Parathyroid adenoma (tissue), 2 donors: ENCODE data around the gene TMEM126B.

Source experiments
- H2AFZ ChIP-seq: fragments of 300-600 bp; sonication (generic); one replicate; pipeline ENCODE4 v1.7.0; 2017; ENCODE audit warnings: antibody characterized with exemption, mild to moderate bottlenecking
- H3K27ac ChIP-seq: fragments of 300-600 bp; sonication (generic); one replicate; pipeline ENCODE4 v1.7.0; 2017
- H3K27me3 ChIP-seq: fragments of 300-600 bp; sonication (generic); one replicate; pipeline ENCODE4 v1.7.0; 2017; ENCODE audit warnings: low read length; ENCODE audit not compliant: control insufficient read depth, insufficient read depth
- H3K36me3 ChIP-seq: fragments of 300-600 bp; sonication (generic); one replicate; pipeline ENCODE4 v1.7.0; 2017; ENCODE audit warnings: low read length; ENCODE audit not compliant: control insufficient read depth, insufficient read depth
- H3K4me1 ChIP-seq: fragments of 300-600 bp; sonication (generic); one replicate; pipeline ENCODE4 v1.7.0; 2017; ENCODE audit warnings: control low read depth
- H3K4me2 ChIP-seq: fragments of 300-600 bp; sonication (generic); one replicate; pipeline ENCODE4 v1.7.0; 2017; ENCODE audit warnings: low read length
- H3K4me3 ChIP-seq: fragments of 300-600 bp; sonication (generic); one replicate; pipeline ENCODE4 v1.7.0; 2017; ENCODE audit warnings: low read depth, low read length
- H3K79me2 ChIP-seq: fragments of 300-600 bp; sonication (generic); one replicate; pipeline ENCODE4 v1.7.0; 2017; ENCODE audit warnings: control low read depth
- H3K9ac ChIP-seq: fragments of 300-600 bp; sonication (generic); one replicate; pipeline ENCODE4 v1.7.0; 2017; ENCODE audit warnings: mild to moderate bottlenecking
- H3K9me3 ChIP-seq: fragments of 300-600 bp; sonication (generic); one replicate; pipeline ENCODE4 v1.7.0; 2017; ENCODE audit warnings: low read length; ENCODE audit not compliant: control insufficient read depth
- CTCF ChIP-seq: fragments of 300-600 bp; sonication (generic); IDR thresholded peaks from one replicate; pipeline ENCODE4 v1.7.0; 2017; ENCODE audit warnings: antibody characterized with exemption, mild to moderate bottlenecking
- donor health status: primary hyperparathyroidism.

The TMEM126B gene

GRCh38 chr11:85656777-85657176, 28.4 kb downstream of the TMEM126B start:
- H3K36me3 ChIP-seq, result no peaks in the 10 kb centered on the region
- peaks cover 3% of the 10 kb centered on the region for H3K4me1 ChIP-seq
- H3K9me3 ChIP-seq, result no peaks in the 10 kb centered on the region

DNA sequence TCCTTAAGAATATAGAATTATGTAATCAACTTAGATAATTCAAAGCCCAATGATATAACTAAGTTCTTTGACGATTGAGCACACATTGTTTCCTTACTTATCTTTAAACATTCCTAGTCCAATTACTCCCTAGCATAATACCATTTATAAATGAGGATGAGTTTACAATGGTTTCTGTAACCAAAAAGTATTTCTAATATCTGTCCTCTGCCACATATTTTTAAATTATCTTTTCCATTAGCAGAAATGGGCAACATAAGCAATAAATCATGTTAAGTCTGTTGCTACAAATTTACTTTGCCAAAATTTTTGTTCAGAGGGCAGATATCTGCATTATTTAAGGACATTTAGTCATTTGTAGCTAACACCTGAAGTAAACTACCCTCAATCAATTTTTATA, 29.8 kb downstream of the TMEM126B start:
- Histone ChIP-seq H2AFZ (no peak overlapping the region), H3K4me3 (no peak overlapping the region), H3K27me3 (no peaks in the 10 kb centered on the region), H3K79me2 (peaks cover 4% of the 10 kb centered on the region), H3K36me3 (no peaks in the 10 kb centered on the region), H3K4me2 (no peak overlapping the region), H3K4me1 (peaks cover 3% of the 10 kb centered on the region), H3K9ac (no peak overlapping the region), H3K9me3 (no peaks in the 10 kb centered on the region), H3K27ac (no peak overlapping the region)
- TF ChIP-seq CTCF, result no peak

More at GRCh38 chr11:85656777-85657176, 28.4 kb downstream of the TMEM126B start:
- H3K4me2 ChIP-seq, result no peak overlapping the region
- no peak overlapping the region for H3K4me3 ChIP-seq
- peaks cover 4% of the 10 kb centered on the region for H3K79me2 ChIP-seq
- H3K9ac ChIP-seq, result no peak overlapping the region
- TF ChIP-seq CTCF, result no peak
- H3K27ac ChIP-seq, result no peak overlapping the region
- H3K27me3 ChIP-seq, result no peaks in the 10 kb centered on the region
- no peak overlapping the region for H2AFZ ChIP-seq

DNA sequence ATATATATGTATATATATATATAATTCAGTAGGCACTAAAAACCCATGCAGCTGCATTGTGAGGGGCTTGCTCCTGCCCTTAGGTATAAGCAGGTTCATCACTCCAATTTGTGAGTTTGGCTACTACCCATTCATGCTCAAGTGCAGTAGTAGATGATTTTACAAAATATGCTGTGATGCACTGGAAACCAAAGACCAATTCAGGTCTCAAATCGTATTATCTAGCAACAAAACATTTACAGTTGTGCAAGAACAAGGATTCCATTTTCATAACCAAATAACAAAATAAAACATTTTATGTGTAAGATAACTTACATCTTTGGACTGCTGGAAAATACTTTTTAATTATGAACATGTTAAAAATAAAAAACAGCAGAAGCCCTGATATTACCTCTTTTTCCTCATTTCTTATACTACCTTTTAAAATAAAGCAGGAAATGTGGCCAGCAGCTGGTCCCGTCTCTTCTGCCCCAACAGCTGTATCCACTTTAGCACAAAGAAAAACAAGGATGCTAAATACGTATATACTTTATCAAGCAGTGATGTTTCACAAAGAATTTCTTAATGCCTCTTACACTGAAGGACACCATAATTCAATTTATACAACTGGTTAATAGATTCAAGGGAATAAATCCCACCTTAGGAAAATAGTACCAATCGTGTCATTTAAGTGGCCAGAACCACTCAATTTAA, 33.7 kb downstream of the TMEM126B start:
- H3K4me1 ChIP-seq, result peaks cover 6% of the 10 kb centered on the region
- H3K27ac ChIP-seq, result no peak overlapping the region
- no peak overlapping the region for H2AFZ ChIP-seq
- H3K4me2 ChIP-seq, result peak overlapping the region; percentile 9
- peaks cover 4% of the 10 kb centered on the region for H3K79me2 ChIP-seq
- H3K36me3 ChIP-seq, result no peaks in the 10 kb centered on the region
- H3K27me3 ChIP-seq, result no peaks in the 10 kb centered on the region
- H3K4me3 ChIP-seq, result peak overlapping the region; percentile 80
- no peak for TF ChIP-seq CTCF
- no peaks in the 10 kb centered on the region for H3K9me3 ChIP-seq
- no peak overlapping the region for H3K9ac ChIP-seq

DNA sequence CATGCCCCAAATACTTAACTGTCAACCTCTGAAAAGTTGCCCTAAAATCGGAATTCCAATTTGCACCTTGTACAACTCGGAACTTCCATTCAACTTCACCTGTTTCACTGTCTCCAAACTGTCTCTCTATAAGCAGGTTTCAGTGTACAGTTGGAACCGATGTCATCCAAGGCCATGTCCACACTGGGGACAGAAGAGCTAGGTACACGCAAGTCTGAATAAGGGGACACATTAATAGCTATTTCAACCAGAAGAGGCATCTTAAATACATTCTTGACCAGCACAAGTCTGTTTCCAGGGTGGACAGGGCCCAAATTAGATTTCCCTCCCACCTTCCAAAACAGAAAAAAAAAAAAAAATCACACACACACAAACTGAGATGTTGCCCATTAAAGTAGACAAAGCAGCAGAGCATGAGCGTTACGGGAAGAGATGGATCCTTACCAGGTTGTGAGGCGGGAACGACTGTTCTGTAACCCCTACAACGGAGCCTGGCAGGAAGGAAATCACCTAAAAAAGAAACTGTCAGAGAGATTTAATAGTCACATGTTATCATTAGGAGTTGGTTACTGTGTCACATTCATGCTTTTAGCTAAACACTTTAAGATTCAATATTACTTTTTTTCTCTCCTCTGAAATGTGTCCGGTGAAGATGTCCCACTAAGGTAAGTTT, 34.8 kb downstream of the TMEM126B start:
- Histone ChIP-seq H3K36me3 (no peaks in the 10 kb centered on the region), H3K9ac (no peak overlapping the region), H3K9me3 (no peaks in the 10 kb centered on the region), H3K4me3 (peak overlapping the region; percentile 80), H2AFZ (no peak overlapping the region), H3K27ac (peak overlapping the region; percentile 96), H3K27me3 (no peaks in the 10 kb centered on the region), H3K4me2 (peak overlapping the region; percentile 81), H3K79me2 (peaks cover 4% of the 10 kb centered on the region), H3K4me1 (peaks cover 6% of the 10 kb centered on the region)
- TF ChIP-seq CTCF, result no peak
